Neural crest cell (in vitro differentiated cells): ENCODE results near the gene CRTC2. TPM values are rescaled to one million over a fixed set of nuclear protein-coding genes. Genes with fewer than 3 reads are reported as not detected.
"Not testable (repeated sequence)": the region's sequence is repeated elsewhere in the genome, so short reads cannot be mapped to it uniquely, and the experiment has no call there.

Experiments used
- DNase-seq: peaks from one replicate; pipeline ENCODE4 v3.0.0; 2021; ENCODE audit warnings: low read depth, mixed read lengths, low spot score
- H3K27ac Mint-ChIP-seq: one replicate; pipeline ENCODE4 v1.8.0; 2021; ENCODE audit warnings: mild to moderate bottlenecking, mixed read lengths; ENCODE audit not compliant: unreplicated experiment
- H3K27me3 Mint-ChIP-seq: 2 replicates; pipeline ENCODE4 v1.8.0; 2021; ENCODE audit warnings: low read depth, mild to moderate bottlenecking, mixed read lengths
- H3K36me3 Mint-ChIP-seq: 2 replicates; pipeline ENCODE4 v1.8.0; 2021; ENCODE audit warnings: low read depth, mild to moderate bottlenecking, mixed read lengths
- H3K4me1 Mint-ChIP-seq: 2 replicates; pipeline ENCODE4 v1.8.0; 2021; ENCODE audit warnings: mixed read lengths
- H3K4me3 Mint-ChIP-seq: one replicate; pipeline ENCODE4 v1.8.0; 2021; ENCODE audit warnings: mild to moderate bottlenecking, mixed read lengths
- H3K9me3 Mint-ChIP-seq: 2 replicates; pipeline ENCODE4 v1.8.0; 2021; ENCODE audit warnings: mixed read lengths
- microRNA-seq: library from miRNA; unstranded; fragments of <30 nt; microRNA quantifications from one replicate; pipeline ENCODE4, GENCODE V29; 2020
- total RNA-seq: library from RNA; stranded (reverse); gene quantifications from 2 replicates; pipeline ENCODE4 v1.2.1, GENCODE V29; 2021
- TF ChIP-seq, protein P1 (sequence below): fragments of 200-600 bp; sonication (generic); conservative IDR thresholded peaks from 2 replicates; pipeline ENCODE4 v1.5.0; 2021; ENCODE audit warnings: antibody characterized with exemption, mild to moderate bottlenecking

The CRTC2 gene
- total RNA-seq, 1 donor from 2014 or later = 34.7 TPM

DNA sequence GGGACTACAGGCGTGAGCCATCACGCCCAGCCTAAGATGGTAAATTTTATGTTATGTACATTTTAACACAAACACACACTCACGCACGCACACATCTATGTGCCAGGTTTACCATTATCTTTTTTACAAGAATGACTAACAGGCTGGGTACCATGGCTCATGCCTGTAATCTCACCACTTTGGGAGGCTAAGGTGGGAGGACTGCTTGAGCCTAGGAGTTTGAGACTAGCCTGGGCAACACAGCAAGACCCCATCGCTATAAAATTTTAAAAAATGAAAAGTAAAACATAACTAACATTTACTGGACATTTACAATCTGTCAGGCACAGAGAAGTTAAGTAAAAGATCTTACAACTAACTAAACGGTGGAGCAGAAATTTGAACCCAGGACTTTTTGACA is 50.3 kb downstream of the CRTC2 start:
- Mint-ChIP-seq H3K27me3 (no peaks in the 10 kb centered on the region), H3K9me3 (no peaks in the 10 kb centered on the region), H3K4me3 (no peak overlapping the region), H3K36me3 (peaks cover 11% of the 10 kb centered on the region), H3K4me1 (peaks cover 10% of the 10 kb centered on the region), H3K27ac (no peak overlapping the region)
- TF ChIP-seq, protein P1, sequence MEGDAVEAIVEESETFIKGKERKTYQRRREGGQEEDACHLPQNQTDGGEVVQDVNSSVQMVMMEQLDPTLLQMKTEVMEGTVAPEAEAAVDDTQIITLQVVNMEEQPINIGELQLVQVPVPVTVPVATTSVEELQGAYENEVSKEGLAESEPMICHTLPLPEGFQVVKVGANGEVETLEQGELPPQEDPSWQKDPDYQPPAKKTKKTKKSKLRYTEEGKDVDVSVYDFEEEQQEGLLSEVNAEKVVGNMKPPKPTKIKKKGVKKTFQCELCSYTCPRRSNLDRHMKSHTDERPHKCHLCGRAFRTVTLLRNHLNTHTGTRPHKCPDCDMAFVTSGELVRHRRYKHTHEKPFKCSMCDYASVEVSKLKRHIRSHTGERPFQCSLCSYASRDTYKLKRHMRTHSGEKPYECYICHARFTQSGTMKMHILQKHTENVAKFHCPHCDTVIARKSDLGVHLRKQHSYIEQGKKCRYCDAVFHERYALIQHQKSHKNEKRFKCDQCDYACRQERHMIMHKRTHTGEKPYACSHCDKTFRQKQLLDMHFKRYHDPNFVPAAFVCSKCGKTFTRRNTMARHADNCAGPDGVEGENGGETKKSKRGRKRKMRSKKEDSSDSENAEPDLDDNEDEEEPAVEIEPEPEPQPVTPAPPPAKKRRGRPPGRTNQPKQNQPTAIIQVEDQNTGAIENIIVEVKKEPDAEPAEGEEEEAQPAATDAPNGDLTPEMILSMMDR = no peak
- no peak for DNase-seq

DNA sequence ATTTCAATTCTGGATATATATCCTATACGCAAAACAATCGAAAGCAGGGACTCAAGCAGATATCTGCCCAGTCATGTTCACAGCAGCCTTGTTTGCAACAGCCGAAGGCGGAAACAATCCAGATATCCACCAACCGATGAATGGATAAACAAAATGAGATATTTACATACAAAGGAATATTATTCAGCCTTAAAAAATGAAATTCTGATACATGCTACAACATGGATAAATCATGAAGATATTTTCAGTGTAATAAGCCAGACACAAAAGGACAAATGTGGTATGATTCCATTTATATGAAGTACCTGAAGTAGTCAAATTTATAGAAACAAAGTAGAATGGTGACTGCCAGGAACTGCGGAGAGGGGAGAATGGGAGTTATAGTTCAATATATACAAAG is 51.3 kb downstream of the CRTC2 start:
- TF ChIP-seq, protein P1 = no peak
- H3K36me3 Mint-ChIP-seq = peaks cover 11% of the 10 kb centered on the region

DNA sequence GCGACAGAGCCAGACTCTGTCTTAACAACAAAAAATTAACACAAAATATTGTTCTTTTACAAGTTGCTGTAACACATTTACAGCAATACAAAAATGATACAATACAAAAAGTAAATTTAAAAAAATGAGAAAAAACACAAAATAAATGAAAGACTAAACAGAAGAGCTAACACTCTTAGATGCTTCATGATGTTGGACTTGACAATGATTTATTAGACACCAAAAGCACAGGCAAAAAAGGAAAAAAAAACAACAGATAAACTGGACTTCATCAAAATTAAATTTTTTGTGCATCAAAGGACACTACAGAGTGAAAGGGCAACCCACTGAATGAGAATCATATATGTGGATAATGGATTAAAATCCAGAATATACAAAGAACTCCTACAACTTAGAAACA is 52.0 kb downstream of the CRTC2 start:
- H3K9me3 Mint-ChIP-seq = no peaks in the 10 kb centered on the region
- TF ChIP-seq, protein P1 = no peak
- H3K4me1 Mint-ChIP-seq = peaks cover 4% of the 10 kb centered on the region
- H3K36me3 Mint-ChIP-seq = peaks cover 11% of the 10 kb centered on the region
- no peak overlapping the region for H3K4me3 Mint-ChIP-seq
- no peaks in the 10 kb centered on the region for H3K27me3 Mint-ChIP-seq
- DNase-seq = no peak
- H3K27ac Mint-ChIP-seq = no peak overlapping the region

More for the DNA sequence above, 51.3 kb downstream of the CRTC2 start:
- no peak overlapping the region for H3K27ac Mint-ChIP-seq
- DNase-seq = no peak
- H3K4me3 Mint-ChIP-seq = no peak overlapping the region
- H3K27me3 Mint-ChIP-seq = no peaks in the 10 kb centered on the region
- H3K9me3 Mint-ChIP-seq = no peaks in the 10 kb centered on the region
- H3K4me1 Mint-ChIP-seq = peaks cover 10% of the 10 kb centered on the region

- not testable (repeated sequence) for DNase-seq, H3K9me3 Mint-ChIP-seq, H3K27ac Mint-ChIP-seq, H3K36me3 Mint-ChIP-seq, H3K27me3 Mint-ChIP-seq, H3K4me1 Mint-ChIP-seq, H3K4me3 Mint-ChIP-seq
Measured at GRCh38 chr1:153905908-153906307, 52.5 kb downstream of the CRTC2 start.

DNA sequence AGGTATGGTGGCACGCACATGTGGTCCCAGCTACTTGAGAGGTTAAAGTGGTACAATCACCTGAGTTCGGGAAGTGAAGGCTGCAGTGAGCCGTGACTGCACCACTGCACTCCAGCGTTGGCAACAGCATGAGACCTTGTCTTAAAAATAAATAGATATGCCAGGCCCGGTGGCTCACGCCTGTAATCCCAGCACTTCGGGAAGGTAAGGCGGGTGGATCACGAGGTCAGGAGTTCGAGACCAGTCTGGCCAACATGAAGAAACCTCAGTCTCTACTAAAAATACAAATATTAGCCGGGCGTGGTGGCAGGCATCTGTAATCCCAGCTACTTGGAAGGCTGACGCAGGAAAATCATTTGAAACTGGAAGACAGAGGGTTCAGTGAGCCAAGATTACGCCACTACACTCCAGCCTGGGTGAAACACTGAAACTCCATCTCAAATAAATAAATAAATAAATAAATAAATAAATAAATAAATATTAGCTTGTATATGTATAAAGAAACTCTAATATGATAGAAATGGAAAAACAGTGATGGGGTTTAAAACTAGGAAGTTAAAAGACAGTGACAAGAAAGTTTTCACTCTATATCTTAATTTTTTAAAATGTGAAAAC is 54.5 kb downstream of the CRTC2 start:
- Mint-ChIP-seq H3K4me1 (peaks cover 6% of the 10 kb centered on the region), H3K36me3 (peaks cover 8% of the 10 kb centered on the region), H3K27ac (no peak overlapping the region), H3K9me3 (no peaks in the 10 kb centered on the region), H3K27me3 (no peaks in the 10 kb centered on the region), H3K4me3 (no peak overlapping the region)
- no peak for DNase-seq
- TF ChIP-seq, protein P1 = no peak

DNA sequence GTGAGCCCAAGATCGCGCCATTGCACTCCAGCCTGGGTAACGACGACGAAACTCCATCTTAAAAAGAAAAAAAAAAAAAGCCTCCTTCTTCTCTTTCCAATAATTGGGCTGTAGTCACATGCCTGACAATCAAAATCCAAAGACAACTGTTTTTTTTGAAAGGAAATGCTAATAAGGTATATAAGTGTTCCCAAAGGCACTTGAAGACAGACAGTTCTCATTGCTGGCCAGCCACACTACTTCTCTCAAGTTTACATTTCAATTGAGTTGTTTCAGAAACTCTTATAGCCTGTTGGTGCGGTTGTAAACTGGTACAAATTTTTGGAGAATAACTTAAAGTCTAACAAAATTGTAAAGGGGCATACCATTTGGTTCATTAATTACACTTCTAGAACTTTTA is 58.9 kb downstream of the CRTC2 start:
- H3K27me3 Mint-ChIP-seq = no peaks in the 10 kb centered on the region
- TF ChIP-seq, protein P1 = no peak
- H3K4me3 Mint-ChIP-seq = no peak overlapping the region
- no peak for DNase-seq
- H3K9me3 Mint-ChIP-seq = no peaks in the 10 kb centered on the region
- peaks cover 12% of the 10 kb centered on the region for H3K4me1 Mint-ChIP-seq
- H3K27ac Mint-ChIP-seq = no peak overlapping the region
- no peaks in the 10 kb centered on the region for H3K36me3 Mint-ChIP-seq

Small RNAs within 50 kb of the gene (microRNA-seq; reads per million reads assigned to microRNA genes)
- gene MIR6737 = 1.8 reads per million

Other genes with a start within 250 kb of the CRTC2 start
- gene INTS3, start 230.6 kb downstream of the CRTC2 start, total RNA-seq = 78.4 and 79.2 TPM in 2 replicates
- gene SLC27A3, start 183.2 kb downstream of the CRTC2 start, total RNA-seq = 16.8 and 18.1 TPM in 2 replicates
- gene GATAD2B, start 35.6 kb downstream of the CRTC2 start, total RNA-seq = 49.7 and 52.5 TPM in 2 replicates
- gene DENND4B, start 11.9 kb downstream of the CRTC2 start, total RNA-seq = 71.6 and 75.2 TPM in 2 replicates
- gene SLC39A1, start 4.9 kb upstream of the CRTC2 start, total RNA-seq = 107 and 113 TPM in 2 replicates
- gene CREB3L4, start 9.3 kb upstream of the CRTC2 start, total RNA-seq = 18.2 and 20.0 TPM in 2 replicates
- 72.9 and 74.2 TPM in 2 replicates for gene JTB, start 19.1 kb upstream of the CRTC2 start, total RNA-seq
- 90.9 and 91.5 TPM in 2 replicates for gene RAB13, start 27.7 kb upstream of the CRTC2 start, total RNA-seq
- 1,806 and 2,076 TPM in 2 replicates for gene RPS27, start 32.1 kb upstream of the CRTC2 start, total RNA-seq
- gene NUP210L, start 196.5 kb upstream of the CRTC2 start, total RNA-seq = 0.05 TPM in 1 of 2 replicates, not detected in the other
- 364 and 373 TPM in 2 replicates for gene TPM3, start 233.5 kb upstream of the CRTC2 start, total RNA-seq
- gene CFAP141, start 247.7 kb upstream of the CRTC2 start, total RNA-seq = not detected in 2 replicates